GM18873 (cell line): Measurements from ENCODE around the gene EVA1C.
"Not testable (repeated sequence)": the region's sequence is repeated elsewhere in the genome, so short reads cannot be mapped to it uniquely, and the experiment has no call there.

Source experiments
- ATAC-seq: cut with Tn5 transposase; IDR thresholded peaks from one replicate; pipeline ENCODE4 v1.9.1; 2021; ENCODE audit warnings: mild to moderate bottlenecking, moderate library complexity, moderate number of reproducible peaks; ENCODE audit not compliant: unreplicated experiment, low FRiP score

The EVA1C gene

DNA sequence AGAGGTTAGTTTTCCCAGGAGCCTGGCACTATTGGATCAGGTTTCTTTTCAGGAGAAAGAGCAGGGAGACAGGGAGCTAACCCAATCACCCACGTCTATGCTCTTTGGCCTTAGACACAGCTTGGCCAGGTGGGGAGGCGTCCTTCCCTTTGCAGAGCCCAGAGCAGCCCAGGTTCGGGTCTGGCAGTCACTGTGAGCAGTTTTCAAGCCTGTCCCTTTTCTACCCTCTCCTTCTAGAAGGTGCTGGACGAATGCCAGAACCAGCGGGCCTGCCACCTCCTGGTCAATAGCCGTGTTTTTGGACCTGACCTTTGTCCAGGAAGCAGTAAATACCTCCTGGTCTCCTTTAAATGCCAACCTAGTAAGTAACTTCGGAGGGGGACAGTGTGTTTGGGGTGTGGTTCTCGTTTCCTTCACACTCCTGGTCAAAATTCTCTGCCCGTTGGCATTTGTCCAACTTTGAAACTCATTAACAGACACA, 44.9 kb downstream of the EVA1C start:
- no peak for ATAC-seq

DNA sequence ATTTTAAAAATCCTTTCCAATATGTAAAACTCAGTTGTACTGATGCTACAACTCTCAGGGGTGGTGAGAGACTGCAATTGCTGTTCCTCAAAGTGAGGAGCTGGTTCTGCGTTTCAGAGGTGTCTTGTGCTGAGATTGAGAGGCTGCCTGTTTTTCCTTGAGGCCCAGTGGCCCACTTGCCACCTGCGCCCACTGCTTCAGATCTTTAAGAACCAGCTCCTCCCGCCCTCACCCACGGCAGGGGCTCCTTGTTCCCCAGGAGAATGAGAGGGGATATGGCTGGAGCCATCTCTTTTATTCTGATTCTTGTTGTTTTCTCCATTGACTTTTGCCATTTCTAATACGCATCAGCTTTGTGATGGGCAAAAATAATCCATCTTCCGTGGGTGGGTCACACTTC, 45.5 kb downstream of the EVA1C start:
- no peak for ATAC-seq

DNA sequence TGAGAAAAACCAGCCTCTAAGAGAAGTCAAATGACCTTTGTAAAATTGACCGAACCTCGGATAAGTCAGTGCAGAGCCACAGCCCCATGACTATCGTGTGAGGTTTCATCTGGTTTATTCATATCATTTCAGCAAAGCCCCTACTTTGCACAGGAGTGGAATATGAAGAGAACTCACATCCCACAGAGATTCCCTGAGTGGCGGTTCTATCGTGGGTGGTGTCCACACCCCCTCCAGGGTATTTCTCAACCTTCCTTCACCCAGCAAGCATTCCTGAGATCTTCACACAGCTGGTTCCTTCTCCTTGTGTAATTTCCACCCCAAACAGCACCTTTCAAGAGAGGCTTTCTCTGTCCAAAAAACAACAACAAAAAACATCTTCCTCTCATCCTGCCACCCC, 47.5 kb downstream of the EVA1C start:
- no peak for ATAC-seq

DNA sequence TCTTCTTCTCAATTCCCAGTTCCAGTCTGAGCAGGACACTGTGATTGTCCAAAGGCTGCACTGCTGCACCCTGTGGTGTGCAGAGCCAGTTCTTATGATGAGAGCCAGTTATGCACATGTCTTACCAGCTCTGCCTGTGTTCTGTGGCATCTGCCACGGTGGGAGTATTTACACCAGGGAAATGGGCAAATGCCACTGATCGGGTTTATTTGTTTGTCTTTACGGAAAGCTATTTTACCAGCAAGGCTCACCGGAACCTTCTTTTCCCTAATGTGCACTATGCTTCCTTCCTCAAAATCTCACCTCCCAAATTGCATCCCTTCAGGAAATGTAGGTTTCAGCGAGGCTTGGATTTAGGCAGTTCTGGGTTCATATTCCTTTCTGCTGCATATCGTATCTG, 49.0 kb downstream of the EVA1C start:
- ATAC-seq = no peak

DNA sequence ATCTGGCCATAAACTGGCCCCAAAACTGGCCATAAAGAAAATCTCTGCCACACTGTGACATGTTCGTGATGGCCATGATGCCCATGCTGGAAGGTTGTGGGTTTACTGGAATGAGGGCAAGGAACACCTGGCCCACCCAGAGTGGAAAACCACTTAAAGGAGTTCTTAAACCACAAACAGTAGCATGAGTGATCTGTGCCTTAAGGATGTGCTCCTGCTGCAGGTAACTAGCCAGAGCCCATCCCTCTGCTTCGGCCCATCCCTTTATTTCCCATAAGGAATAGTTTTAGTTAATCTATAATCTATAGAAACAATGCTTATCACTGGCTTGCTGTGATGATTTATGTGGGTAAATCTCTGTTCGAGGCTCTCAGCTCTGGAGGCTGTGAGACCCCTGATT, 50.1 kb downstream of the EVA1C start:
- not testable (repeated sequence) for ATAC-seq

DNA sequence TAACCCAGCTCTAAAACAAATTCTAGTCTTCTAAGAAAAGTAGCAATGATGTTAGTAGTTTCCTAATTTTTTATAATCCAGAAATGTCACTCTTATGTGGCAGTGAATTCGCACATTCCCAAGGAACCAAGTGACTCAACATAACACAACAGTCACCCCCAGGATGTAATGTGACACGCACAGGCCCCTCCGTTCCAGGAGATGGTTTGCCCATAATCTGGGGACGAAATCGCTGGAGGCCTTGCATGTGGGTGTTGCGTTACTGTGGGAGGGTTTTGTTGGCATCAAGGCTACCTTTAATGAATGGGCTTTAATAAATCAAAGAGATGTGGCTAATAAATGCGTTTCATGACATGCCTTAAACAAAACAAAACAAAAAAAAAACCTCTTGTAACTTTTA, 50.9 kb downstream of the EVA1C start:
- no peak for ATAC-seq

DNA sequence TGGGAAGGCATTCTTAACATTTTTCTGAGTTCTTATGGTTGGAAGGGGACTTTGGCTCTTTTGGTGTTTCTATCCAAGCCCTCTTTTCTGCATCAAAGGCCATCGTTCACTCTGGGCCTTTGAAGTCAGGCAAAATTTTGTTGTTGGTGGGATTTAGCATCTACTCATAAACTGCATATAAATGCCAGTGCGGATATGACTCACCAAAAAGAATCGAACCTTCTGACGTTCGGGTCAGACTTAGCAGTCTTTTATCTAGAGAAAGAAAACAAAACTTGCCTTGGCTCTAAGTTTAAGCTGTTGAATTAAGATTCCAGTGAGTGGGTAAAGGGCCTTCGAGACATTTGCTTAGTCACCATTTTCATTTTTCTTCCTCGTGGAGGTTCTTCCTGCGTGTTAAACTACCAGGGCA, 51.4 kb downstream of the EVA1C start:
- ATAC-seq = no peak

DNA sequence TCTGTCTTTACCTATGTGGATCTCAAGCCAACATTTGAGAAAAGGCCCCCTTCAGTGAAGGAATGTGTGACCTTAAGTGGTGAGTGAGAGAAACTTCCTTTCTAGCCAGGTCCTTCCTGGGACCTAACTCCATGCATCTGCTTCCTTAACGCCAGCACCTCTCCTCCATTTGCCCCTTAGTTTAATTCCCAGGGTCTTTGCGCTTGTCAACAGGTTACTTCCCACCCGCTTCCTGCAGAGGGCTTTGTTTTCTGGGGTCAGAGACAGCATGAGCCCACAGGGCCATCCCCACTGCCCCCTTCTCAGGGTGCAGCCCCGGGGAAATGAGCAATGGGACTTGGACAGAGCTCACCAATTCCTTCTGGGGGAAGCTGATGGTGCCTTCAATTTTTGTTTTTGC, 54.8 kb downstream of the EVA1C start:
- ATAC-seq = no peak

DNA sequence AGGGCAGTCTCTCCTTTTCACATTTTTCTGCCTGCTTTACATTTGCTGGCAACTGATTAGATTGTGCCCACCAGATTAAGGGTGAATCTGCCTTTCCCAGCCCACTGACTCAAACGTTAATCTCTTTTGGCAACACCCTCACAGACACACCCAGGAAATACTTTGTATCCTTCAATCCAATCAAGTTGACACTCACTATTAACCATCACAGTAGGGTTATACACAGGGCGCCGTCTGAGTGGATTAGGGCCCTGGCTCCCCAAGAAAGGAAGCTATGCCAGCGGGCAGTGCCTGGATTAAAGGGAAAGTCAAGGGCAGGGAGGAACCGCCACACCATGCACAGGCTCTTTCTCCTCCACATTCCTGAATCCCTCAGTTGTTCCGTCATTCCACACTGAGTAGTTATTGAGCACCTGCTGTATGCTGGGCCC, 56.2 kb downstream of the EVA1C start:
- ATAC-seq = no peak

DNA sequence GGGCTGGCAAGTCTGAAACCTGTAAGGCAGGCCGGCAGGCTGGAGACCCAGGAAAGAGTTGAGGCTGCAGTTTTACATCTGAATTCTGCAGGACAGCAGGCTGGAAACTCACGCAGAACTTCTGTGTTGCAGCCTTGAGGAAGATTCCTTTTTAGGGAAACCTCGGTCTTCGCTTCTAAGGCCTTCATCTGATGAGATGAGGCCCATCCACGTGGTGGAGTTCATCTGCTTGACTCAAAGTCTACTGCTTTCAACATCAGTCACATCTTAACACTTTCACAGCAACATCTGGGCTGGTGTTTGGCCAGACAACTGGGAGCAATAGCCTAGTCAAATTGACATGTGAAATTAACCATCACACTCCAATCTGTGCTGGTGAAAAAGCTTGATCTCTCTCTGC, 57.1 kb downstream of the EVA1C start:
- no peak for ATAC-seq

DNA sequence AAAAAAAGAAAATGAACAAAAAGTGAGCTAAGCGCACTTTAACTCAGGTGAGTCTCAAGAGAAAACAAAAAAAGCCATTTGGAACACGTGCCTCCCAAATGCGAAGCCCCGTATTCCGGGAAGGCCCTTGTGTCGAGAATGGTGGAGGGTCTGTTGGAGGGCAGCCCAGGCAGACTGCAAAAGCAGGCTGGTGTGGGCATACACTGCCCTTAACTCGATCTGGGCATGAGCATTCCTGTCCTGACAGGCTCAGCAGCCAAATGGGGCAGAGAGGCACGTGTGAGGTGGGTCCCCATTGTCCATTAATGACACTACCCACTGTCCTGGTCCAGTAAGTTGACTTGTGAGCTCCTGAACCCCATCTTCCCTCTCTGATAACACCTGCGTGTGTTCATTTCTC, 57.7 kb downstream of the EVA1C start:
- ATAC-seq = no peak

DNA sequence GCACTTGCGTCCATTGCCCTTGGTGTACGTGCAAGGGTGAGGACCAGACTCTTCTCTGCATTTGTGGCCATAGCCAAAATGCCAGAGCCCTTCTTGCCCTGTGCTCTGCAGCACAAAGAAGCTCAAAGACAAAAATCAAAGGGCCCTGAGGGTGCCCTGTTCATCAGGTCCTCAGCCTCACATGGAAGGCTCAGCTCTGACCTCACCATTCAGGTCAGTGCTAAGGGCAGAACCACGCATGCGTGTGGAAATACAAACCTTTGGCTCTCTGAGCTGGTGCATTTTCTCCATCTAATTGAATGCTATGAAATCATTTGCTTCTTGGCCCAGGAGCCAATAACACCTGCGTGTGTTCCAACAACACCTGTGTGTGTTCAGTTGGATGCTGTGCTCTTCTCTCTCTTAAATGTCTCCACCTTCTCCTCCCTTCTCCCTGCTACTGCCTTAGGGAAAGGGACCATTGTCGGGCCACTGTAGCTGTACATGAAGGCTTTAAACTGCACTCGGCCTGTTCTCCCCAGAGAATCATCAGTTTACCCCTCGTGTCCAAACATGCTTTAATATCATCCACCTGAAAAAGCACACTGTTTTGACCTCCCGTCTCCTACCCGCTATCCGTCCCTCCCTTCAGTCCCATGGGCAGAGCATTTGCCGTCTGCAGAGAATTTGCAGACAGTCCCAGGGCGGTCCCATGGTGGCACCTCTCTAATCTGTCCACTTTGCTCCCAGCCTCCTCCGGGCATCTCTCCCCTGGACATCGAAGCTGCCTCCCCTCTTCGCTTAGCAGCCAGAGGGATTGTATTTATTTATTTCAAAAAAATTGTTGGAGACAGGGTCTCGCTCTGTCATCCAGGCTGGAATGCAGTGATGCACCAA, 60.6 kb downstream of the EVA1C start:
- ATAC-seq = no peak

DNA sequence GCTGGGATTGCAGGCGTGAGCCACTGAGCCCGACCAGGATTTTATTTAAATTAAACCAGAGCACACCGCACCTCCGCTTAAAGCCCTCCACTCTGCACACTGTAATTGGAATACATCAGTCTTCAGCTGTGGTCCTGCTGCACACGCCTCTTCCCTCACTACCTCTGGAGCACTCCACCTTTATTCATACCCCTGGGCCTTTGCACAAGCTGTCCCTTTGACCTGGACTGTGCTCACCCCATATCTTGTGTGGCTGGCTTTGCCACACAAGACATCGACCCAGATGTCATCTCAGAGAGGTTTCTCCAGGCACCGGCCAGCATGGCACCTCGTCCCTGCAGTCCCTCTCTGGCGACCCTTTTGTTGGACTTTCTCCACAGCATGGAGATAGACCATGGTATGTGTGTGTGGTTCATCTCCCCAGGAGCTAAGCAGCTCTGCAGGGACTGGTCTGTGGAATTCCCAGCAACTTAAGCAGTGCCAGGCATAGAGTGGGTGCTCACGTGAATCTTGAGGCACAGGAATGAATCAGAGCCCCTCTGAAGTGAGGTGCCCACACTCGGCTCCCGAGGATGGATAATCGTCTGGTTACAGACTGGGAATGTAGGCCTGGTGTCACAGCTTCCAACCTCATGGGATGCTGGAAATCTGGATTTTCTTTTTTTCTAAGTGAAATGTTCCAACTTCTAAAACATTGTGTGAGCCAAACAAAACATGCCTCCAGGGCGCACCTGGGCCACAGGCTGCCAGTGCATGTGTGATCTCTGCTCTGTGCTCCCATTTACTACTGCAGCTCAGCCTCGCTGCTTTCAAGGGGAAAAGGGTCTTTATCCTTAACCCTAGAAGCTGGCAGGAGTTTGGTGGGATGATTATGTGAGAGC, 61.9 kb downstream of the EVA1C start:
- no peak for ATAC-seq

DNA sequence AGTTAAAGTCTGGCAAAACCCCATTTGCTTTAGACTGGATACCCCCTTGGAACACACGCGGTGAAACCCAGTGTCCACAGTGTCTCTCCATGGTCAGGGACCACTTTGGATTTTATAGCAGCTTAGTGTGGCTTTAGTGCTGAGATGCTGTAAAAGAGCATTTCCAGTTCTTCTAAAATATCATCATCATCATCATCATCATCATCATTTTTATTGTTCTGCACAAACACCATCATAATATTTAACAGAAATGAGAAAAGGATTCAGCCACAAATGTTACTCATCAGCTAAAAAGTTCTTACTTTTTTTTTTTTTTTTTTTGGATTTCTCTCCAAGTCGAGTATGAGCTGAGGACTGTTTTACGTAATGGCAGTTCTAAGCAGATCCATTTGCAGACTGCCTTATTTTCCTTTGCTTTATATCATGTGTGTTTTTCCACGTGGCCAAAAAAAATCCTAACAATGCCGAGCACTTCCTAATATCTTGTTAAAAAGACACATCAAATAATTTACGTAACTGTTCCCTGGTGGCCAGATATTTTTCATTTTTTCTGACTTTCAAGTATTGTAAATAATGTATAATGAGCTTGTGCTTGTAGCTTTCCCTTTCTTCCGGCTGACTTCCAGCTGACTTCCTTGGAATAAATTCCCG, 62.8 kb downstream of the EVA1C start:
- no peak for ATAC-seq

DNA sequence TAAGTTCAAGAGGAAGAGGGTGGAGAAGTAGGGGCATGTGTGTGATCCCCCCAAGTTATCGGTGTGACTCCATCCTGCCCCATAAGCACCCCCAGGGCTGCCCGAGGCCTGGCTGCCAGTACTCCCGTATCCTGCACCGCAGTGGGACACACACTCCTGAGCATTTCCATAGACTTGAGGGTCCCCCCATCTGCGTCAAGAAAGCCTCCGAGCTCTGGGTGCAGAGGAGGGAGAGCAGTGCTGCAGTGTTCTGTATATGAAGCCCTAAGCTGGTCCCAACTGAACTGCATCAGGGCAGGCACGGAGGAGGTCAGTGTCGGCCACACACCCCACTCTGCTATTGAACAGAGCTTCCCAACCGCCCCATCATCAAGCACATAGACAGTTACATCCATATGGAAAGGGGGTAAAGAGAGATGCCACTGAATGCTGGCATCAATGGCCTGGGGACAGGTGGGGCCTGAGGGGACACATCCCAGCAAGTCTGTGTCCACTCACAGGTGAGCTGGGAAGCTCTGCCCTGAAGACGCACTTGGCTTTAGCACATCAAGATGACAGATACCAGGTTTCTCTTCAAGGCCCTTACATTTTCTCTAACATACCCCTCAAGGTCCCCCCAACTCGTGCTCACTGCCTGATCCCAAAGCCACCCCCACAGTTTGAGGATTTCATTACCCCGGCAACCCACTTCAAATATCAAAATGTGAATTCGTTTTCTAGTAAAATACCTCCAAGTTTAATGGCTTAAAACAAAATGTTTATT, 64.3 kb downstream of the EVA1C start:
- no peak for ATAC-seq

DNA sequence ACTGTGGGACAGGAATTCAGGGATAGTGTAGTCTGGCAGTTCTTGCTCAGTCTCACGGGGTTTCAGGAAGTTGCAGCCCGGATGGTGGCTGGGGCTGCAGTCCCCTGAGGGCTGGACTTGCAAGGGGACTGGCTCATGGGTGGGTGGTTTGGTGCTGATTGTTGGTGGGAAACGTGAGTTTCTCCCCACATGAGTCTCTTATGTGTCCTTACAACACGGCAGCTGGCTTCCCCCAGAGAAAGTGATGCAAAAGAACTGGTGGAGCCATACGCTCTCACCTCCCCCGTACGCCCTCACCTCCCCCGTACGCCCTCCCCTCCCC, 64.9 kb downstream of the EVA1C start:
- no peak for ATAC-seq

DNA sequence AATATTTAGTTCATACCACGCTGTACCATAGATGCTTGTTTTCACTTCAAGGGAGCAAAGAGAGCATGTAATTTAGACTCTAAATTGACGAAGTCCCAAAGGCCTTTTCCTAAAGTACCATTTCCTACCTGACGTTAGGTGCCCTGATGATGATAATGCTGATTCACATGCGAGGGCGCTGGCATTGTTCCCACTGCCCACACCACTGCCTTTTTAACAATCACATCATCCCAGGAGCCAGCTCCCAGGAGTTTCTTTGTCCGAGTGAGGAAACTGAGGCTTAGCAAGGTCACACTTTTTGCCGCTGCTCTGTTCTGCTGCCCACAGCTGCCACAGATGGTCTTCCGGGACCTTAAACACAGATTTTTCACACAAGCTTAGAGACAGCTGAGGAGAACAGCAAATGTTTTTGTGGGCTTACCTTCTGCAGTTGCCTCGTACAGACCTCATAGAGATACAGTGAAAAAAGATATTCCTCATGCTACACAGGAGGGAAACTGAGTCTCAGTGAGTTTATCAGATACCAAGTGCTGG, 69.4 kb downstream of the EVA1C start:
- ATAC-seq = no peak

DNA sequence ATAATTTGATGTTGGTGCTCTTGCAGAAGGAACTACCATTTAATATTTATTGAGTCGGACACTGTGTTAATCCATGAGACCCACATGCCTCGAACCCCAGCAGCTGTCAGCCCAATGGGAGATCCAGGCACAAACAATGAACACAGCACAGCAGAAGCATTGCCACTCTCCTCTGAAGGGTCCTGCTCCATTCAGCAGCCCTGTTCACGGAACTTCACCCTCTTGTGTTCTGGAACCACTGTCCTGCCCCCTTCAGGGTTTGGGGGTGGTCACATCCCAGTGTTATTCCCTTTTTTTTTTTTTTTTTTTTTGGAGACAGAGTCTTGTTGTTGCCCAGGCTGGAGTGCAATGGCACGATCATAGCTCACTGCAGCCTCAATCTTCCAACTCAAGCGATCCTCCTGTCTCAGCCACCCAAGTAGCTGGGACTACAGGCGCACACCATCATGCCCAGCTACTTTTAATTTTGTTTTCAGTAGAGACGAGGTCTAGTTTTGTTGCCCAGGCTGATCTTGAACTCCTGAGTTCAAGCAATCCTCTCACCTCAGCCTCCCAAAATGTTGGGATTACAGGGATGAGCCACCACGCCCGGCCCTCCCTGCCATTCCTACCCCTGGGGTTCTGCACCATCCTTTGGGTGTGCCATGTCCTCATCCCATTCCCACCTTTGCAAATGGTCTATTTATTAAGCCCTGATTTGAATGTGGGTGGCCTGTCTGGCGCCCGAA, 70.2 kb downstream of the EVA1C start:
- ATAC-seq = no peak

DNA sequence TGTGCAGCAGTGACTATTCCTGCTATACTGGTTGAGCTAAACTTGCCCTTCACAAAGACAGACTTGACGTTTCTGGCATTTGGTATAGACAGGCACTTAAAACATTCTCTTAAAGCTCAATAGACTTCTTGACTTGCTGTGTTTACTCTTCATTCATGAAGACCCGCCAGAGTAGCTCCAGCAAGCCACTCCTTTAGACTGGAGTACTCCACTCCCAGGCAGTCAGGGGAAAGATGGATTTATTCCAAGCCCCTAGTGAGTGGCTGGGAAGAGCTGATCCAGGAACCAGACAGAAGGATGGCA, 70.7 kb downstream of the EVA1C start:
- no peak for ATAC-seq
